ENCODE data around the gene POP4.

POP4 gene

DNA sequence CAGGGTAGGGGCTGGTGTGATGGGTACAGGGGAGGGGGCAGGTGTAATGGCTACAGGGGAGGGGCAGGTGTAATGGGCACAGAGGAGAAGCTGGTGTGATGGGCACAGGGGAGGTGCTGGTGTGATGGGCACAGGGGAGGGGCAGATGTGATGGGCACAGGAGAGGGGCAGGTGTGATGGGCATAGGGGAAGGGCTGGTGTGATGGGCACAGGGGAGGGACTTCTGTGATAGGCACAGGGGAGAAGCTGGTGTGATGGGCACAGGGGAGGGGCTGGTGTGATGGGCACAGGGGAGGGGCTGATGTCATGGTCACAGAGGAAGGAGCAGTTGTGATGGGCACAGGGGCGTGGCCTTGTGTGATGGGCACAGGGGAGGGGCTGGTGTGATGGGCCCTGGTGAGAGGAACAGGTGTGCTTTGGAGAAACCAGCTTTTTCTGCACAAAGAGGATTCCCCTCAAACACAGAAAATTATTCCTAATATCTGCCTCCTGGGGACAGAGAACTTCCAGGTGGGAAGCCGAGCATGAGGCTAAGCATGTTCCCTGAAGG lies 38.6 kb upstream of the POP4 start:
- TF ChIP-seq, protein P1, sequence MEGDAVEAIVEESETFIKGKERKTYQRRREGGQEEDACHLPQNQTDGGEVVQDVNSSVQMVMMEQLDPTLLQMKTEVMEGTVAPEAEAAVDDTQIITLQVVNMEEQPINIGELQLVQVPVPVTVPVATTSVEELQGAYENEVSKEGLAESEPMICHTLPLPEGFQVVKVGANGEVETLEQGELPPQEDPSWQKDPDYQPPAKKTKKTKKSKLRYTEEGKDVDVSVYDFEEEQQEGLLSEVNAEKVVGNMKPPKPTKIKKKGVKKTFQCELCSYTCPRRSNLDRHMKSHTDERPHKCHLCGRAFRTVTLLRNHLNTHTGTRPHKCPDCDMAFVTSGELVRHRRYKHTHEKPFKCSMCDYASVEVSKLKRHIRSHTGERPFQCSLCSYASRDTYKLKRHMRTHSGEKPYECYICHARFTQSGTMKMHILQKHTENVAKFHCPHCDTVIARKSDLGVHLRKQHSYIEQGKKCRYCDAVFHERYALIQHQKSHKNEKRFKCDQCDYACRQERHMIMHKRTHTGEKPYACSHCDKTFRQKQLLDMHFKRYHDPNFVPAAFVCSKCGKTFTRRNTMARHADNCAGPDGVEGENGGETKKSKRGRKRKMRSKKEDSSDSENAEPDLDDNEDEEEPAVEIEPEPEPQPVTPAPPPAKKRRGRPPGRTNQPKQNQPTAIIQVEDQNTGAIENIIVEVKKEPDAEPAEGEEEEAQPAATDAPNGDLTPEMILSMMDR (IDR thresholded peaks at IDR 0.05; ENCODE audit: low read depth, low read length), result no peak
- H3K27ac ChIP-seq, result no peak overlapping the region
- no peaks in the 10 kb centered on the region for H3K36me3 ChIP-seq
- H3K4me3 ChIP-seq (ENCODE audit: low read depth, low read length), result no peak overlapping the region
- DNase-seq, result no peak
- no peaks in the 10 kb centered on the region for H3K9me3 ChIP-seq (ENCODE audit: severe bottlenecking)
- H3K27me3 ChIP-seq (ENCODE audit: insufficient read depth, low read depth, severe bottlenecking), result peaks cover 73% of the 10 kb centered on the region

DNA sequence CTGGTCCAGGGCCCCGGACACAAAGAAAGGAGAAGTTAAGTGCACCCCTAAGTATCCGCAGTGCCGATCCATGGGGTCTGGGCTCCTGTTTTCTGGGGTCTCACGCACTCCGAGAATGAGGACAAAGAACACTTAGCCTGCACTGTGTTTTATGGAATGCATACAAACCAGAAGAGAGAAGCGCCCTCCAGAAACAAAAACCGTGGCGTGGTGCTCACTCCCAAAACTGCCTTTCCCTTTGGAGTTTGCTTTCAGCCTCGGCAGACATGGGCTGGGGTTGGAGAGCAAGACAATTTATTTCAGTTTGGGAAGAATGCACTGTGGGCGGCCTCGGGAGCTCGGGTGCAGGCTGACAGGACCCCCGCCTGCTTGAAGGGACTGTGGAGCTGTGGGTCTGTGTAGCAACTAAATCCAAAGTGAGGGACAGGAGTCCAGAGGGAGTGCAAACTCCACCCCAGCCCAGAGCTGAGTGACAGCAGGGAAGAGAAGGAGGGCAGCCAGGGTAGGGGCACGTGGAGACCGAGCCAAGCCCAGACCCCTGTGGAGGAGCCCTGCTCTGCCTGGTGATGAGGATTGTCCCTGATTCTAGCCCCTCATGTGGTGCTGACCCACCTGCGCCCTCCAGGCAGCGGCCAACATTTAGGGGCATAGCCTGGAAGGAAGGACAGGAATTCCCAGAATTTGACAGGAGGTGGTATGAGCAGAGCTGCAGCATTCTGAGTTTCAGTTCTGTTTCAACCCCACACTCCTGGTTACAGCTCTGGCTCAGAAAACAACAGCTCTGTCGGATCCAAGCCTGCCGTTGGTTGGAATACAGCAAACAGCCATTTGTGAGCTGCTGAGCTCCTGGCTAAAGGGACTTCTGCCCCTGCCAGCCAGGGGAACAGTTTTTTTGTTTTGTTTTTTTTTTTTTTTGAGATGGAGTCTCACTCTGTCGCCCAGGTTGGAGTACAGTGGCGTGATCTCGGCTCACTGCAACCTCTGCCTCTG lies 37.8 kb upstream of the POP4 start:
- peaks cover 75% of the 10 kb centered on the region for H3K27me3 ChIP-seq (ENCODE audit: insufficient read depth, low read depth, severe bottlenecking)
- no peak for DNase-seq
- H3K9me3 ChIP-seq (ENCODE audit: severe bottlenecking), result no peaks in the 10 kb centered on the region
- no peaks in the 10 kb centered on the region for H3K36me3 ChIP-seq
- H3K4me3 ChIP-seq (ENCODE audit: low read depth, low read length), result no peak overlapping the region
- TF ChIP-seq, protein P1 (IDR thresholded peaks at IDR 0.05; ENCODE audit: low read depth, low read length), result no peak
- no peak overlapping the region for H3K27ac ChIP-seq

DNA sequence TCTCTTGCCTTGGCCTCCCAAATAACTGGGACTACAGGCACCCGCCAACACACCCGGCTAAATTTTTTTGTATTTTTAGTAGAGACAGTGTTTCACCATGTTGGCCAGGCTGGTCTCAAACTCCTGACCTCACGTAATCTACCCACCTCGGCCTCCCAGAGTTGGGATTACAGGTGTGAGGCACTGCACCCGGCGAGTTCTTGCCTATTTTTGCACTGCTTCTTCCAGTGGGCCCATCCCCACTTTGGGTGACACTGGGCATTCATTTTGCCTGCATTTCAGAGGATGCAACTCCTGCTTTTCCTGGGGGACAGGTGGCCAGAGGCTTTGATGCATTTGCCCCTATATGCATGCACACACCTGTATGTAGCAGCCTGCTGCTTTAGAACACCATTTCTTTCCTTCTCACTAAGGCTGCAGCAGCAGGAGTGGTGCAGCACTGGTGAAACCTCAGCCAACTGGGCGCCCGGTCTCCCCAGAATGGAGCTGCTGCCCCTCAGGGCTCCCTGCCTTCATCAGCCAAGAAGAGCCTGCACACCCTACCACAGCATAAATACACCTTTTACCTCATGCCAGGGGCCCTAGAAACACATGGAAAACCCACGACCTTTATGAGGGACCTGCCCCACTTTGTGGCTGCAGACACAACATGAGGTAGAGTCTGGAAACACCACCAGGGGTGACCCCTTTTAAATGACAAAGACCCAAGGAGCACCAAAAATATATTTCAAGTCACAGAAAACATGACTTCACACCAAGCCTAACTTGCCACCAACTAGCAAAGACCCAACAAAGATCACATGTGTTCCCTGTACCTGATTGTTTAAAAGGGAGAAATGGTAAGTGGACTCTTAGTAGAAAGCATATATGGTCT lies 36.8 kb upstream of the POP4 start:
- Histone ChIP-seq H3K4me3 (ENCODE audit: low read depth, low read length) (no peak overlapping the region), H3K27me3 (ENCODE audit: insufficient read depth, low read depth, severe bottlenecking) (peaks cover 77% of the 10 kb centered on the region), H3K27ac (no peak overlapping the region), H3K9me3 (ENCODE audit: severe bottlenecking) (no peaks in the 10 kb centered on the region), H3K36me3 (no peaks in the 10 kb centered on the region)
- TF ChIP-seq, protein P1 (IDR thresholded peaks at IDR 0.05; ENCODE audit: low read depth, low read length), result no peak
- no peak for DNase-seq

DNA sequence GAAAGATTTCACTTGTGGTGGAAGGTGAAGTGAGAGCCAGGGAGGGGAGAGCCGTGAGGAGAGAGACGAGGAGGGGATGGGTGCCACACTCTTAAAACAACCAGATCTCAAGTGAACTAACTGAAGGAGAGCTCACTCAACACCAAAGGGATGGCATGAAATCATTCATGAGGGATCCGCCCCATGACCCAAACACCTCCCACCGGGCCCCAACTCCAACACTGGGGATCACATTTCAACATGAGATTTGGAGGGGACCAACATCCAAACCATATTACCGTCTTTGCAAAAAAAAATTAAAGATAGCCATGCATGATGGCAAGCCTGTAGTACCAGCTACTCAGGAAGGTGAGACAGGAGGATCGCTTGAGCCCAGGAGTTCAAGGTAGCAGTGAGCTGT lies 34.9 kb upstream of the POP4 start:
- Histone ChIP-seq H3K4me3 (ENCODE audit: low read depth, low read length) (no peak overlapping the region), H3K27me3 (ENCODE audit: insufficient read depth, low read depth, severe bottlenecking) (peaks cover 81% of the 10 kb centered on the region), H3K27ac (no peak overlapping the region), H3K9me3 (ENCODE audit: severe bottlenecking) (no peaks in the 10 kb centered on the region), H3K36me3 (no peaks in the 10 kb centered on the region)
- no peak for DNase-seq
- TF ChIP-seq, protein P1 (IDR thresholded peaks at IDR 0.05; ENCODE audit: low read depth, low read length), result no peak

DNA sequence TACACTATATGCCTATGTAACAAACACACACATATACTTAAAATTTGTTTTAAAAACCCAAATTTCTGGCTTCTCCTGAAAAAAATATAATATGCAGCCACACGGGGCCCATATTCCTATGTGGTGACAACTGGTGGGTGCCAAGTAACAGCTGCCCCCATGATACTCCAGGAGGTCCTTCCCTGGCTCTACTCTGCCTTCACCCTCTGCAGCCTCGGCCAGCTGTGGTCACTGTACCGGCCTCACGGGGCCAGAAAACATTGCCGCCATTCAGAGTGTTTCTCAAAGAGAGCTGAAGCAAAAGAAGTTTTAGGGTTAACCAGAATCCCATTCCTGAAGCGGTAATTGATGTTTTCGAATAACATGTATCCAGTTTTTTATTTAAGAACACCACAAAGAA lies 32.6 kb upstream of the POP4 start:
- peaks cover 95% of the 10 kb centered on the region for H3K27me3 ChIP-seq (ENCODE audit: insufficient read depth, low read depth, severe bottlenecking)

More for the DNA sequence above, 32.6 kb upstream of the POP4 start:
- Histone ChIP-seq H3K9me3 (ENCODE audit: severe bottlenecking) (no peaks in the 10 kb centered on the region), H3K36me3 (no peaks in the 10 kb centered on the region), H3K4me3 (ENCODE audit: low read depth, low read length) (no peak overlapping the region), H3K27ac (no peak overlapping the region)
- TF ChIP-seq, protein P1 (IDR thresholded peaks at IDR 0.05; ENCODE audit: low read depth, low read length), result no peak
- DNase-seq, result no peak

All from WERI-Rb-1 (cell line).